K562 treated with DMSO at 1 percent for 24 hours (cell line): ENCODE measurements around the gene KRTAP11-1. TPM values are rescaled to one million over a fixed set of nuclear protein-coding genes. Genes with fewer than 3 reads are reported as not detected.

Experiments
- total RNA-seq: library from RNA; unstranded; fragments of 300-600 nt; gene quantifications from 2 replicates; pipeline ENCODE4 v1.2.3, GENCODE V29; 2022; ENCODE audit warnings: low read depth; ENCODE audit not compliant: insufficient read depth

The KRTAP11-1 gene
- total RNA-seq: not detected in 2 replicates

GRCh38 chr21:30881480-30881879 is at the start of gene KRTAP11-1:
KRTAP11-1 (minus strand) TSS chr21:30881580; CDS start chr21:30881524, 56 bp downstream.

Other genes starting within 250 kb of the KRTAP11-1 start
- gene KRTAP20-2, start 246.4 kb downstream of the KRTAP11-1 start, total RNA-seq: not detected in 2 replicates
- not detected in 2 replicates for gene KRTAP20-3, start 238.7 kb downstream of the KRTAP11-1 start, total RNA-seq
- not detected in 2 replicates for gene KRTAP21-3, start 162.8 kb downstream of the KRTAP11-1 start, total RNA-seq
- gene KRTAP21-2, start 134.3 kb downstream of the KRTAP11-1 start, total RNA-seq: not detected in 2 replicates
- not detected in 2 replicates for gene KRTAP21-1, start 126.2 kb downstream of the KRTAP11-1 start, total RNA-seq
- not detected in 2 replicates for gene KRTAP8-1, start 68.3 kb downstream of the KRTAP11-1 start, total RNA-seq
- gene KRTAP7-1, start 51.8 kb downstream of the KRTAP11-1 start, total RNA-seq: not detected in 2 replicates
- gene KRTAP19-8, start 156.9 kb upstream of the KRTAP11-1 start, total RNA-seq: not detected in 2 replicates